RWPE1 (cell line): ENCODE results near the gene TRIM52.

Source experiments
- CTCF ChIA-PET: fragments of 350-600 bp; sonication (Branson Sonifier 250); formaldehyde crosslinking; extraction: SDS; loops from one replicate; lab custom pipeline; 2021; lab: Yijun Ruan, JAX
- POLR2A ChIA-PET: fragments of 400-600 bp; formaldehyde crosslinking; extraction: SDS; loops from one replicate; lab custom pipeline; 2020; ENCODE audit warnings: antibody characterized with exemption; ENCODE audit not compliant: low non-redundant PET; lab: Yijun Ruan, JAX
- DNase-seq: peaks from one replicate; pipeline ENCODE4 v3.0.0; 2012; ENCODE audit warnings: low spot score
- H3K27ac ChIP-seq: fragments of 450-650 bp; 2 replicates; pipeline ENCODE4 v1.5.1; 2017
- CTCF ChIP-seq: fragments of 450-650 bp; conservative IDR thresholded peaks from 2 replicates; pipeline ENCODE4 v1.5.1; 2017; ENCODE audit warnings: low read depth, mild to moderate bottlenecking

Gene TRIM52

GRCh38 chr5:181263633-181264032 lies 2.7 kb upstream of the TRIM52 start:
- CTCF ChIA-PET = no interaction called here
- no peak for DNase-seq
- H3K27ac ChIP-seq = no peak overlapping the region
- POLR2A ChIA-PET = no interaction called here
- no peak for TF ChIP-seq CTCF

- ChIA-PET POLR2A (interaction anchor here (0.7 to 1.0 kb wide), 3 partner anchors 11 to 458 kb away, joined by 3 to 4 read pairs (median 3); no protein-coding TSS in a partner anchor), CTCF (interaction anchor here (0.5 kb wide), 1 partner anchor 74 kb away, joined by 3 read pairs; no protein-coding TSS in a partner anchor)
- peak; percentile 62 for DNase-seq
- H3K27ac ChIP-seq = peak overlapping the region; percentile 91
- no peak for TF ChIP-seq CTCF
These were observed 542 bp upstream of the TRIM52 start for GRCh38 chr5:181261320-181262049.

- peak overlapping the region; percentile 91 for H3K27ac ChIP-seq
- no peak for TF ChIP-seq CTCF
- CTCF ChIA-PET = interaction anchor here (0.7 kb wide), 1 partner anchor 92 kb away, joined by 3 read pairs; no protein-coding TSS in a partner anchor
- POLR2A ChIA-PET = interaction anchor here (0.7 to 0.9 kb wide), 2 partner anchors 10 to 54 kb away, joined by 3 read pairs; no protein-coding TSS in a partner anchor
- no peak for DNase-seq
These were observed 796 bp downstream of the TRIM52 start for GRCh38 chr5:181259974-181260719.

- no peak for TF ChIP-seq CTCF
- POLR2A ChIA-PET = no interaction called here
- H3K27ac ChIP-seq = no peak overlapping the region
- no peak for DNase-seq
- CTCF ChIA-PET = no interaction called here
These were observed 1.7 kb downstream of the TRIM52 start for GRCh38 chr5:181259283-181259682.

GRCh38 chr5:181258576-181258975 lies 2.4 kb downstream of the TRIM52 start:
- no peak for TF ChIP-seq CTCF
- ChIA-PET POLR2A (no interaction called here), CTCF (no interaction called here)
- no peak overlapping the region for H3K27ac ChIP-seq
- DNase-seq = no peak

- no peak overlapping the region for H3K27ac ChIP-seq
- POLR2A ChIA-PET = interaction anchor here (0.8 kb wide), 1 partner anchor 88 kb away, joined by 4 read pairs; no protein-coding TSS in a partner anchor
- DNase-seq = no peak
- no peak for TF ChIP-seq CTCF
- CTCF ChIA-PET = interaction anchor here (0.7 to 1.6 kb wide), 3 partner anchors 17 to 72 kb away, joined by 3 to 5 read pairs (median 3); no protein-coding TSS in a partner anchor
These were observed 4.9 kb downstream of the TRIM52 start for GRCh38 chr5:181255836-181256578.
